DMS53 treated with DMSO at 0.1 percent for 48 hours (cell line): ENCODE data around the gene RPS24.

Experiments used
- DNase-seq: peaks from one replicate; lab custom pipeline; 2025; ENCODE audit not compliant: unreplicated experiment; lab: John Stamatoyannopoulos, UW

The RPS24 gene

DNA sequence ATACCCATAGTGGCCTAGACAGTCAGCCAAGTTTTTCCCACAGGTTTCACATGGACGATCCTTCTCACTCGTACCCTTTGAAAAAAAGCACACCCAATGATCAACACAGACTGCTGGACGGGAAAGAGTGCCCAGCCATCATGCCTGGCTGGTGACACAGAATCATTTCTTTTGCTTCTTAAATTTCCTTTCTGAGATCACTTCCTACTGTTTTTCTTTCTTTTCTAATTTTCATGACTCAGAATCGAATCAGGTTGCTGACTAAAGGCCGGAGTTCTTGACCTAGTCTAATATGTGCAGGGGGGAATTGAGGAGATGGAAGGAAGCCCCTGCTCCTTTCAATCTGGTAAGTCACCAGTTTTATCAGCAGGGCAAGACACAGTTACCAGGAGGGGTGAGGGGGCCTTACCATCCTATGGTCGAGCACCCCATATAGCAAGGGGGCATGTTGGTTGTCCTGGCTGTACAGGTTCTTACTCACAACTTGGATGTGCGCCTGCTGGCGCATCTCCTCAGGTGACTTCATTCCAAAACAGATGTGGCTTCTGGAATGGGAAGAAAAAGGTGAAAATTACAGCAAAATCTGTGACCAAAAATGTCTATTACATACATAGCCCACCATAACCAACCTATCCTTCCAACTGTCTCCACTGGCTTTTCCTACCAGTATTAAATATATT, 7.8 kb upstream of the RPS24 start:
- DNase-seq, result no peak

- DNase-seq, result no peak
Observed at GRCh38 chr10:78028438-78029268, 5.0 kb upstream of the RPS24 start.

- DNase-seq, result peak; percentile 88
Observed at GRCh38 chr10:78029269-78030226, 4.1 kb upstream of the RPS24 start, which contains the start of gene POLR3A. Gene POLR3A (minus strand): TSS chr10:78029515. CDS start chr10:78029407, 108 bp downstream.

DNA sequence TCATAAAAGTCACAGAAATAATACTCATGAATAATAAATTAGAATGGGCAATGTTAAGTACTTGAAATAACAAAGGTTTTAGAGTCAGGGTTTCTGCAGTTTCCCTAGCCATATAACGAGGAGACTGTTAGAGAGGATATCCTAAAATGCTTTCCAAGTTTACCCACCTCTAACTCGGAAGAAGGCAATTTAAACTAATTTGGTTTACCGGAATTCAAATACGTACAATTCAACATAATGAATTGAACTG, 351 bp upstream of the RPS24 start:
- no peak for DNase-seq

- DNase-seq, result no peak
Observed at GRCh38 chr10:78035025-78035424, 1.4 kb downstream of the RPS24 start.

GRCh38 chr10:78035437-78035836, 1.8 kb downstream of the RPS24 start:
- DNase-seq, result no peak

- DNase-seq, result no peak
Observed at GRCh38 chr10:78035933-78036583, 2.4 kb downstream of the RPS24 start.

GRCh38 chr10:78038105-78038504, 4.4 kb downstream of the RPS24 start:
- no peak for DNase-seq

GRCh38 chr10:78038791-78039547, 5.3 kb downstream of the RPS24 start:
- DNase-seq, result no peak

GRCh38 chr10:78039743-78040142, 6.1 kb downstream of the RPS24 start:
- DNase-seq, result no peak

GRCh38 chr10:78041170-78042057, 7.8 kb downstream of the RPS24 start:
- no peak for DNase-seq

GRCh38 chr10:78042058-78042751, 8.5 kb downstream of the RPS24 start:
- no peak for DNase-seq

- no peak for DNase-seq
Observed at GRCh38 chr10:78042752-78043104, 9.1 kb downstream of the RPS24 start.

GRCh38 chr10:78044179-78044578, 10.5 kb downstream of the RPS24 start:
- no peak for DNase-seq

DNA sequence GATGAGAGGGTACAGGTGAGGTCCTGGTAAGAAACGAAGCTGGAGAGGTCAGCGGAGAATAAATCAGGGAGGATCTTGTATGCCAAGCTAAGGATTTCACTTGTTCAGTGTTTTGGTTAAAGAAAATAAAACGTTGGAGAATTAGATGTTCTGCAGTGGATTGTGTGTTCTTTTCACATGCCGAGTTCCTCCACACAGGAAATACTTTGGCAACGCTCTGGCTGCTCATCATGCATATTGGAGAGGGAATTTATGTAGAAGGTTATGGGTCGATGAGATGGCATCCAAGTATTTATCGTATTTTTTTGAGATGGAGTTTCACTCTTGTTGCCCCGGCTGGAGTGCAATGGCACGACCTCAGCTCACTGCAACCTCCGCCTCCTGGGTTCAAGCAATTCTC, 11.0 kb downstream of the RPS24 start:
- no peak for DNase-seq

GRCh38 chr10:78045237-78045636, 11.6 kb downstream of the RPS24 start:
- no peak for DNase-seq

GRCh38 chr10:78045856-78046255, 12.2 kb downstream of the RPS24 start:
- DNase-seq, result no peak

DNA sequence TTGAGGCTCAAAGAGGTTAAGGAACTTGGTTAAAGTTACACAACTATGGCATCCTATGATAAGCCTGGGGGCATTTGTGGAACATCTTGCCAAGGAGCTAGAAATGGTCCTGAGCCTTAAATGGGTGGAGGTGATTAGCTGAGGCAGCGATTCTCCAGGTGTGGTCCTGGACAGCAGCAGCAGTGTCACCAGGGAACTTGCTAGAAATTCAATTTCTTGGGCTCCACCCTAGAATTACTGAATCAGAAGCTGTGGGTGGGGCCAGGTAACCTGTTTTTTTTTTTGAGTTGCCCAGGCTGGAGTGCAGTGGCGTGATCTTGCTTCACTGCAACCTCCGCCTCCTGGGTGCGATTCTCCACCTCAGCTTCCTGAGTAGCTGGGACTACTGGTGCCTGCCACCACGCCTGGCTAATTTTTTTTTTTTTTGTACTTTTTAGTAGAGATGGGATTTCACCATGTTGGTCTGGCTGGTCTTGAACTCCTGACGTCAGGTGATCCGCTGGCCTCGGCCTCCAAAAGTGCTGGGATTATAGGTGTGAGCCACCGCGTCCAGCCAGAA, 13.1 kb downstream of the RPS24 start:
- no peak for DNase-seq
